Hippocampal formation (tissue), 2 donors: Measurements from ENCODE around the gene PNMA8C.
"Not testable (repeated sequence)": the region's sequence is repeated elsewhere in the genome, so short reads cannot be mapped to it uniquely, and the experiment has no call there.

Experiments
- DNase-seq, 2 donors: peaks; one replicate each; lab custom pipeline; 2025; lab: John Stamatoyannopoulos, UW

PNMA8C gene

DNA sequence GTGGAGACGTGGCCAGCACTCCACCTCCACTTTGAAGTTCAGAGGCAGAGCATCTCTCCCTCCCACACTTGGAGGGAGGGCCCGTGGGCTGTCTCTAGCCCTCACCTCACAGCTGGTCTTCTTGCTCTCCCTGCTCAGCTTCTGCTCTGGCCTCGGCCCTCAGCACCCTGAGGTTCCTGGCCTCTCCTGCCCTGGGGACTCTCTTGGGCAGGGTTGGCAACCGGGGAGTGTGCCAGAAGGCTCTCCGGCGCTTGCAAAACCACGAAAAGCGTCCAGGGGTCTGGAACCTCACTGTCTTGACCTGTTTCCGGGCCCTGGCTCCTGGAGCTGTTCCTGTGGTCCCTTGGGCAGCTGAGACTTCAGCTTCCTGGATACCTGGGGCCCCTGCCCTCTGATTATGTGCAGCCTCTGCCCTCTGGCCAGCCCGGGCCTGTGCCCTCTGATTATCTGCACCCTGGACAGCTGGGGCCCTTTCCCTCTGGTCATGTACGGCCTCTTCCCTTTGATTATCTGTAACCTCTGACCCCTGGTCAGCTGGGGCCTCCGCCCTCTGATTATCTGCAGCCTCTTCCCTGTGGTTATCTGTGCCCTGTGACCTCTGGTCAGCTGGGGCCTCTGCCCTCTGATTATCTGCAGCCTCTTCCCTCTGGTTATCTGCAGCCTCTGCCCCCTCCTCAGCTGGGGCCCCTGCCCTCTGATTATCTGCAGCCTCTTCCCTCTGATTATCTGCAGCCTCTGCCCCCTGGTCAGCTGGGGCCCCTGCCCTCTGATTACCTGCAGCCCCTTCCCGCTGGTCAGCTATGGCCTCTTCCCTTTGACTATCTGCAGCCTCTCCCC, 17.4 kb downstream of the PNMA8C start:
- DNase-seq: no peak

DNA sequence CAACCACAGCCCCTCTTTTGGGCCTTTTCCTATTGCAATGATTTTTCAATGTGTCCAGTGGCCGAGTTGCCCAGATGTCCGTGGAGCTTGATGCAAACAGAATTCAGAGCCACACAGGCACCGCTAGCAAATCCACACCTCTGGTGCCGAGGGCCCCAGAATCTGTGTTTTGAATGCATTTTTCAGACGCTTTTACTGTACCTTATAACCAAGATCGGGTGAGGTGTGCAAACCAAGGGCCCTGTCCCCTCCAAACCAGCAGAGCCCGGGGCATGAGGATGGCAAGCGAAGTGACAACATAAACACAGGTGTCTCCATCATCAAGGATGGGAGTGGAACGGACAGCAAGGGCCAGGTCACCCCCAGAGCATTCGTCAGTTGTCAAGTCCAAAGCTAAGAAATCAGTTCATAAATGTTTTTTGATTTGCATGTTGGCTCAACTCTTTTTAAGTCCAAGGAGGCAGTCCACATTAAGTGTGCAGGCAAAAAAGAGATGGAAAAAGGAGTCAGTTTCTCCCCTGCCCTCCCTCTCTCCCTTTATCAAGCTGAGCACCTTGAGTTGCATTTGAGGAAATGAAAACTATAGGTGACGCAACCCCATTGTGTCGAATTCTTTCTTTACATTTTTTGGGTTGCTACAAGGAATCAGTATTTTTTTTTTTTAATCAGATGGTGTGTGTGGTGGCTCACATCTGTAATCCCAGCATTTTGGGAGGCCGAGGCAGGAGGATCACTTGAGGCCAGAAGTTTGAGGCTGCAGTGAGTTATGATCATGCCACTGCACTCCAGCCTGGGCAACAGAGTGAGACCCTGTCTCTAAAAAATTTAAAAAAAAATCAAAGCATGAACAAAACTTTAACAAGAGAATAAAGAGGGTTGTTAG, 18.3 kb downstream of the PNMA8C start:
- DNase-seq: no peak

DNA sequence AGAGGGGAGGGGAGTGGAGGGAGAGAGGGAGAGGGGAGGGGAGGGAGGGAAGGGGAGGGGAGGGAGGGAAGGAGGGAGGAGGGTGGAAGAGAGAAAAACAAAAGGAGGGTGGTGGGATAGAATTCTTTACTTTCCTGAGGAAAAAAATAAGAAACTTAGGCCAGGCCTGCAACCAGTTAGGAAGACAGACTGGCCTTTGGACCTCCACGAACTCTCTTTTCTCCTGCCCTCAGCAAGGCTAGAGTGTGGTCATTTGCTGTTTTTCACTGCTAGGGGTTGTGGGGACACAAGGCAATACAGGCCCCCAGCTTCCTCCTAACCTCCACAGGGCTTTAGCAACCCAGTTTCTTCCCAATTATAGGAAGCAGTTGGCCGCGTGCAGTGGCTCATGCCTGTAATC, 19.5 kb downstream of the PNMA8C start:
- DNase-seq: no peak

DNA sequence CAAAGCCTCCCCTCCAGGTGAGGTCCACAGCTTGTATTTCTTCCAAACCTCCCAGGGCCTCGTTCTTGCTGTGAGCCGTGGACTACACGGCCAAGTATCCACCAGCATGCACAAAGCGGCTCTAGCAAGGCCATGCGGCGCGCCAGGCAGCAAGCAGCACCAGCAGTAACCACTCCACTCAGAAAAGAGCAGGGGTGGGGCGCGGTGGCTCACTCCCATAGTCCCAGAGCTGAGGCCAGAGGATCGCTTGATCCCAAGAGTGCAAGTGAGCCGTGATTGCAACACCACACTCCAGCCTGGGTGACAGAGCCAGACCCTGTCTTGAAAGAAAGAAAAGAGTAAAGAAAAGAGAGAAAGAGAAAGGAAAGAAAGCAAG, 20.1 kb downstream of the PNMA8C start:
- DNase-seq: peak in 1 of 2 donors; percentile 31

DNA sequence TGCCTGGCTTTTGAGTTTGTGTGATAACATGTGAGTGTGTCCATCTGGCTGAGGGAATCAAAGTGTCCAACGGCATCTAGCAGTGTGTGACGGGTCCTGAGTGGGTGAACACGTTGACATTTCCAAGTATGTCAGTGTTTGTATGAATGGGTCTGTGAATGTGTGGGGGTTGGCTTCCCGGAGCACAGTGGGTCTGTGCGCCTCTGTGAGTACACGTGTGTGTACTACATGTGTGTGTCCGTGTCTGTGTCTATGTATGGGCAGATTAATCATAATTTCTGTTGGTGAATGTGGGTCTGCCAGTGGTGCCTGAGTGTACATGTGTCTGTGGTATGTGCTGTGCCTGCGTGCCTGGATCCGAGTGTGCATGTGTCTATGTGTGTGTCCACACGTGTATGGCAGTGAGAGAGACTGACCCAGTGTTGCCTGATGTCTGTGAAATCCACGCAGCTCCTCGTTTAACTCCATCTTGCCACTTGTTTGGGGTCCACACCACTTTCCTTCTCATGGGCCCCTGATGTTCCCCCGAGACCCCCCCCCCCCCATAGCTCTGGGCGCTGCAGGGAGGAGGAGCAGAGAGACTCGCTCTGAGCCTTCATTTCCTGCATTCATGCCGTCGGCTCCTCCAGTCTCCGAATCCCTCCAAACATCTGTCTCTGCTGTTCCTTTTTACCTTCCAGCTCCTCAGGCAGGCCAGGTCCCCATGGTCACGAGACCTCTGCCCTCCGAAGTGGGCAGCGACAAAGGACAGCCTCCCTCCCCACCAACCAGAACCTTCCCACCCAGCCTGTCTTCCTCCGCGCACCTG, 20.7 kb downstream of the PNMA8C start:
- DNase-seq: no peak

DNA sequence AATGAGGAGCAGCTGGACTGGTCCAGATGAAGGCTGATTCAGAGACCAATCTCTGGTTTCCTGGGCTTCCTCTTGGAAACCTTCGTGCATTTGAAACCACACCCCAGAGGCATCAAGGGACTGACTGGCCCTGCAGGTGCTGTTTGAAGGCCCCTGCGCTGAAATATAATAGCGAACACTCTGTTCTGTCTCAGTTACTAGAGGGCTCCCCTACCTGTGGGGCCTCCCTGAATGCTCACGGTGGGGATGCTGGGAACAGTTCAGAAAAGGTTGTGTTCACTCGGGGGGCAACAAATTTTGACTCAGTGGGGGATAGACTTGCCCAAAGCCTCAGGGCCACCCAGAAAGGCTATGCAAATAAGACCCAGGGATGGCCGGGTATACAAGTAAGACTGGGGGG, 21.8 kb downstream of the PNMA8C start:
- no peak for DNase-seq

DNA sequence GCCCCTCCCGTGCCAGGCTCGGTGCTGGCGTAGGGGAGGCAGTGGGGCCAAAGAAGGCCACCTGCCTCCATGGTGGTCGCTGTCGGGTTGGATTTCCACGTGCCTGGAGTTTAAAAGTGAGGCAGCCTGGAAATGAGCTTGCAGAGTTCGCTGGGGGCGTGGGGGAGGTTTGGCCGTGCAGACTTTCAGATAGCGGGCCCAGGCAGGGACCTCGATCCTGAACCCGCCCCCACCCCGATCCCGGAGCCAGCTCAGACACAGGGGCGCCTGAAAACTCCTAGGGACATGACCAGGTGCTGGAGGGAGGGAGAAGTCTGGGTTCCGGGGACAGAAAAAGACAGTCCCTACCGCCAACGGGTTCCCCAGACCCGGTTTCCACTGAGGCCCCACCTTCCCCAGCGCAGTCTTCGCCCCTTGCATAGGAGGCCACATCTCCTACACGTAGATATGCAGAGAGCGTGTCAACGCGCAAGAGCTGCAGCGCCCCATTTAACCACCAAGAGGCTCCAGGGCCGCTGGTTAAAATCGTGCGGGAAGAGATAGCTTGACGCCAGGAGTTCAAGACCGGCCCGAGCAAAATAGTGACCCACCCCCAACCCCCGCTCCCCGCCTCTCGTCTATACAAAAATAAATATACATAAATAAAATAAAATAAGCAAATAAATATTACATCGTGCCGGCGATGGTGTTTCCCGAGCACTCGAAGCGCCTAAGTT, 23.8 kb downstream of the PNMA8C start:
- DNase-seq: no peak

DNA sequence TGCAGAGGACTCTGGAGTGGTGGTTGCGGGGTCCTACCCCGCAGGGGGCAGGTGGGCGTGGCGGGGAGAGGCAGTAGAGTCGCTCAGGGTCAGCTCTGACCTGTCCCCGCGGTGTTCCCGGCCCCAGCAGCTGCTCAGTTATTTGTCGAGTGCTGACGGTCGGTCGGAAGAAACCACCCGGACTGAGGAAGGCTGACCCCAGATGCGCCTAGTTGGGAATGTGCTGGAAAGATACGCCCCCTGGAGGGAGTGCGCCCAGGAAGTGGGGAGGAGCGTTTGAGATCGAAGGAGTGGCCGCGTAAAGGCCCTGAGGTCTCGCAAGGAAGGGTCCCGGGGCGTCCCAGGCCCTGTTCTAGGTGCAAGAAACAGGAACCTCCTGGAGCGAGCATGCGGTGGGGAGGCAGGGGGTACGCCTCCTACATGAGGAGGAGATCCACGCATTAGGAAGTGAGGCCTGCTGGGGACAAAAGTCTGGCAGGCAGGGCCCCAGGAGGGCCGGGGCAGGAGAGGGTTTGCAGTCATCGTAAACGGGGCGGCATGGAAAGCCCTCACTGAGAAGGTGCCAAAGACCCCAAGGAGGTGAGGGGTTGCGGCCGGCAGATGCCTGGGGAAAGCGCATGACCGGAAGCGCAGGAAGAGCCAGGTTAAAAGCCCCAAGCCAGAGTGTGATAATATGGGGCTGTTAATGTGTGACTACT, 24.5 kb downstream of the PNMA8C start:
- DNase-seq: no peak

DNA sequence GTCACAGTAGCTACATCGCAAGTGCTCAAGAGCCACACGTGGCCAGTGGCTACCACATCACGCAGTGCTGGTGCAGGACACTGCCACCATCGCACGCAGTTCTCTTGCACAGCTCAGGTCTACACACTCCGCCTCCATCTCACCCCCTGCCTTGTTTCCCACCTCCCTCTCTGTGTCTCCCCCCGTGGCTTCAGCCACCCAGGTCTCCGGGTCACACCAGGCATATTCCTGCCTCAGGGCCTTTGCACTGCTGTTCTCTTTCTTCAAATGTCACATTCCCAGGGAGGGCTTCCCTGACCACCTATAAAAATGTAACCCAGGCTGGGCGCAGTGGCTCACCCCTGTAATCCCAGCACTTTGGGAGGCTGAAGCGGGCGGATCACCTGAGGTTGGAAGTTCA, 26.0 kb downstream of the PNMA8C start:
- no peak for DNase-seq

DNA sequence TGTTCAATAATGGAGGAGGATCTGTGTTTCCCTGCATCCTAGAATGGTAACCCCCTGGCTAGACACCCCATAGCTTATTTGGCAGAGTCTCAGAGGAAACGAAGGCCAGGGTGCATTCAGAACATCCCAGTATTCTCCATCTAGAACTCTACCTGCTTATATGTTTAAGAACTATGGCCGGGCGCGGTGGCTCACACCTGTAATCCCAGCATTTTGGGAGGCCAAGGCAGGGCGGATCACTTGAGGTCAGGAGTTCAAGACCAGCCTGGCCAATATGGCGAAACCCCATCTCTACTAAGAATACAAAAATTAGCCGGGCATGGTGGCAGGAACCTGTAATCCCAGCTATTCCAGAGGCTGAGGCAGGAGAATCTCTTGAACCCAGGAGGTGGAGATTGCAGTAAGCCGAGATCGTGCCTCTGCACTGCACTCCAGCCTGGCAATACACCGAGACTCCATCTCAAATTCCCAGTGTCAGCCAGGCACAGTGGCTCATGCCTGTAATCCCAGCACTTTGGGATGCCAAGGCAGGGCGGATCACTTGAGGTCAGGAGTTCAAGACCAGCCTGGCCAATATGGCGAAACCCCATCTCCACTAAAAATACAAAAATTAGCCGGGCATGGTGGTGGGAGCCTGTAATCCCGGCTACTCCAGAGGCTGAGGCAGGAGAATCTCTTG, 30.8 kb downstream of the PNMA8C start:
- not testable (repeated sequence) for DNase-seq

DNA sequence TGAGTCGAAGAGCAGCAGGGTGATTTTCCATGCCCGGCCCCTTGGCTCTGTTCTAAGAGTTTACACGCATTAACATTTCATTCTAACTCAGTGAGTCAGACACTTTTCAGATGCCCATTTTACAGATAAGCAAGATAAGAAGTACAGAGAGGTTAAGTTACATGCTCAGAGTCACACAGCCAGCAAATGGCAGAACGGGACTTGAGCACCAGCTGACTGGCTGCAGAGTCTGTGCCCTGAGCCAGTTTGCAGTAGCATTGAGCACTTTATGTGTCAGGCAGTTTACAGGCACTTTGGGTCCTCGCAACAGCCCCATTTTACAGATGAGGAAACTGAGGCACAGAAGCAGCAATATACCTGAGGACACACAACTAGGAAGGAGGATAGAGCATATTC, 34.3 kb downstream of the PNMA8C start:
- DNase-seq: no peak

DNA sequence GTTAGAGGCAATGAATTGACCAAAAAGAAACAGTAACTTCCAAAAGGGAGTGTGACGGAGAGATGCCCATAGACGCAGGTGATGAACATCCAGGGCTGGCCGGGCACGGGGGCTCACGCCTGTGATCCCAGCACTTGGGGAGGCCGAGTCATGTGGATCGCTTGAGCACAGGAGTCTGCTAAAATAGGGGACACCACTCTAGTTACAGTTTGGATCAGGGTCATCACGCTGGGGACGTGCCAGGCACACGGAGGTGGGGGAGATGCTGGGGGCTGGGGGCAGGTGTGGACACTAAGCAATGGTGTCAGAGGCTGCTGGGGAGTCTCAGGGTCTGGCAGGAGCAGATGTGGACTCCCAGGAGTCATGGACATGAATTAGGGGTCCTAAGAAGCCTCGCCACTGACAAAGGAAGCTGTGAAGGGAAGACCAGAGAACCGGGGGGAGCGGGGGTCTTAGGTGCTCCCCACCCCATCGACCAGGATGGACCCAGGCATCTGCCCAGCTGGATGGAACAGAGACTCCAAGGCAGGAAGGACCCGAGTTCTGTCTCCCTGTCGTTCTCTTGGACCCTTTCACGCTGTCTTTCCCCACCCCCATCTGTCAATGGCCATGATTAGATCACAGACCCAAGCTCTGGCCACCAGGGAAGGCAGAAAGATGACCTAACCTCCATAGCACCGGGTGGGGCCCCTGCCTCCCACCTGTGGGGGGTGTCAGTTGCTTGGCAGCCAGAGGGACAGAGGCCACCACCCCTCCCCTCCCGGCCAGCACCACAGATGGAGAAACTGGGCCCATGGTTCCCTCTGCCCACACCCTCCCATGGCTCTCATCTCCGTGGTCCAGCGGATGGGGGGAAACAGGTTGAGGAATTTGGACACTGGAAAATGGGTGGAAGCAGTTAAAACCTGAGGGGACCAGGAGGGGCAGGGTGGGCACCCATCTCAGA, 35.0 kb downstream of the PNMA8C start:
- no peak for DNase-seq

DNA sequence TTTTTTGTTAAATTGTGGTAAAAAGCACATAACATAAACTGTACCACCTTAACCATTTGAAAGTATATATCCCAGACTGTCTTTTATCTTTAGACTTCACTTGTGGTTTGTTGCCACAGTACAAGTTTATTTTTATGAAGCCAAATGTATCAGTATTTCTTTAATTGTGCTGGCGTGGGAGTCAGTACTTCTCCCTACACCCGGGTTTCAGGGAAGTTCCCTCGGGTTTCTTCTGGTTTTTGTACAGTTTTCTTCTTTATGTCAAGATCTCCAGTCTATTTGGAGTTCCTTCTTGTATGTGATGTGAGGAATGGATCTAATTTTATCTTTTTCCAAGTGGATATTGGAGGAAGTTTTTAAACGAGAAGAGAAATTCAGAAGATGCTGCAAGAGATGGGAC, 35.9 kb downstream of the PNMA8C start:
- no peak for DNase-seq

DNA sequence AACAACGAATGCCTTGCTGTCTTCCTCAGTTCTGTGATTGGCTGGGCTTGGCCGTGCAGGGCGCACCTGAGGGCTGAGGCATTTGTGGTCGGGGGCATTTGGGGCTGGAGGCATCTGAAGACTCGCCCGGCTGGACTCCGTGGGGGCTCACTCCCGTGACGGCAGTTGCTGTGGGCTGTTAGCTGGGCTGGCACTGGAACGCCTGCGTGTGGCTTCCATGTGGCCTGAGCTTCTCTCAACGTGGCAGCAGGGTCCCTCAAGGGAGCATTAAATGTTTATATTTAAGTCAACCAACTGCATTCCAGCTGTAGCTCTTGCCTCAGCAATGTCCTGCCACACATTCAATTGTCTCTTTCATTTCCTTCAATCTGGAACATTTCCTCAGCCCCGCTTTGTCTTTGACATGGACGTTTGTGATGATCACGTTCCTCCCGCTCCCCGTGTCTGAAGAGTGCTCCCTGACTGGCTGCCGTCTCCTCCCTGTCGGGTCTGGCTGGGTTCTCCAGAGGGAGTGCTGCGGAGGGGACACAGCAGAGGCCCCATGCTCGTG, 36.4 kb downstream of the PNMA8C start:
- DNase-seq: no peak

DNA sequence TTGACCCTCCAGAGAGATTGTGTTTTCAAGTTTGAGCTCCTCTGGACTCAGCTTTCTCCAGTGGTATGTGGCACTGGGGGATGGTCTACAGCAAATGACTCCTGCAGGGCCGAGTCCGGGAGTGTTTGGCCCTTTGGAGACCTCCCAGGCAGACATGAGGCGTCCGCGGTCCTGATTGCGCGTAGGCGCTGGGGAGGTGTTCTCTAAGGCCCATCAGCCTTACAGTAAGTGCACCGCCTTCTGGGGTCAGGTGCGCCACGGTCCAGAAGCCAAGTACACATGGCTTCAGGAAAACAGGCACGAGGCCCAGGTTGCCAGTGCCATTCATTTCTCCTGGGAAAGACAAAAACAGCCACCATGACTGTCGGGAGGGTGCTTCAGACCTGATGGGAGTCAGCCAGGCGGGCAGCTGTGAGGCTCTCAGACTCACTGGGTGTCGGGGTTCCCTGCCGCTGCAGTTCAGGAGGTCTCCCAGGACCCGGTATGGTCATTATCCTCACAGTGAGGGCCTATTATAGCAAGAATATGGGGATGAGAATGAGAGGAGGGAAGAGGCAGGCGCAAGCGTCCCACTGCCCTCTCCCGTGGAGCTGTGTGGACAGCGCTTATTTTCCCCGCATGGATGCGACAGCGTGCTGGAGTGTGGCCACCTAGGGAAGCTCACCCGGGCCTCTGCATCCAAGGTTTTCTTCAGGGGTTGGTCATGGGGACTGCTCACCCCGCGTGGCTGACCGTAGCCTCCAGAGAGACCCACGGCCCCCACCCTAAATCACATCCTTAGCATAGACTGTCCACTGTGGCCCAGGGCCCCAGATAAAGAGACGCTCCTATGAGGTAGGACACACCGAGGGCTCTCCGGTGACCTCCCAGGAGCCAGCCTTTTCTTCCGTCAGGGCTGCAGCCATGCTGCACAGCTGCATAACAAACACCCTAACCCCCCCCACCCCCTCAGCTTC, 37.2 kb downstream of the PNMA8C start:
- no peak for DNase-seq

DNA sequence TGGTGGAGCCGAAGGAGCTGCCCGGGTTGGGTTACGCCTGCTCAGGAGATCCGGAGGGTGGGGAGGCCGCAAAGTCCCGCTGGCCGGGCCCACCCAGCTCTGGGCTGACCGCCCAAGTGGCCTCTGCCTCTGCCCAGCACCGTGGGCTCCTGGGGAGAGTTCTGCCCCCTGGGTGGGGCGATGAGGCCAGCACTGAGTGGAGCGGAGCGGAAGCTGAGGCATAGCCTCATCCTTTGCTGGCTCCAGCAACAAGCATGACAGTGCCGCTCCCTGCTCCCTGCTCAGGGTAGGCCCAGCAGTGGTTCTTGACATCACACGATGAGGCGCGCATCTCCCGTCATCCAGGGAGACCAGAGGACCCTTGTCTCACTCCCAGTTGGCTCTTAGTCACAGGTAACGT, 37.9 kb downstream of the PNMA8C start:
- no peak for DNase-seq

DNA sequence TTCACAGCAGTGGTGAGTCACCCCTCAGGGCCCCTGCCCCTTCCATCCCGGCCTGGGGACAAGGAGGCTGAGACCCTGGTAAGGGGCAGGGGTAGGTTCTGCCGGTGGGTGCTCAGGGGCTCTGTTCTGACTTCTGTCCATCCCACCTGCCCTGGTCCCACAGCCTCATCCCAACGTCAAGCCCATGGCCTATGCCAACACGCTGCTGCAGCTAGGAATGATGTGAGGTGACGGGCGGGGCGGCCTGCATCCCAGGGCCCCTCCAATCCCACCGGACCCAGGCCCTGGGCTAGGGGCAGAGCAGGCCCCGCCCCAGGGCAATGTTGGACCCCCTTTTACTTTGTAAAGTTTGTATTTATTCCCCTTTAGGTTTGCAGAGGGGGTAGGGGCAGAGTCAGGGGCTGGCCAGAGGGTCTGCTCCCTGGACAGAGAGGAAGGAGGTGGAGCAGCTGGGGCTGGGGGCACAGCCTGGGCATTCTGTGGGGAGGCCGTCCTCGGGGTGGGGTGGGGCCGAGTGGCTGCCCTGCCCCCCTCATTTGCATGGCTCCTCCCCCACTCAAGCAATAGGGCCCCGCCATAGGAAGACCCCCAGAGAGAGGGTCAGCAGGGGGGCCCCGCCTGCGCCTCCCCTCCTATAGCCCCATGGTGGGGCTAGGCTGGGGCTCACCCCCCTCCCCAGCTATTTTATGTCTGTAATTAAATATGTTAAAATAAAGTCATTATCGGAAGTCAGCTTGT, 38.4 kb downstream of the PNMA8C start:
- DNase-seq: no peak
